GM03348 (cell line): Measurements from ENCODE around the gene LILRB3.
"Not testable (repeated sequence)": the region's sequence is repeated elsewhere in the genome, so short reads cannot be mapped to it uniquely, and the experiment has no call there.

Source experiments
- DNase-seq: peaks from one replicate; pipeline ENCODE4 v3.0.0; 2012; ENCODE audit warnings: low spot score

LILRB3 gene

GRCh38 chr19:54222474-54223276, at the start of gene LILRB3:
Gene LILRB3 (minus strand): TSS chr19:54223007. CDS start chr19:54222976, 31 bp downstream.
- not testable (repeated sequence) for DNase-seq

GRCh38 chr19:54272181-54272580, 49.4 kb upstream of the LILRB3 start:
- not testable (repeated sequence) for DNase-seq

GRCh38 chr19:54271587-54271986, 48.8 kb upstream of the LILRB3 start:
- not testable (repeated sequence) for DNase-seq

- no peak for DNase-seq
Measured at GRCh38 chr19:54271106-54271505, 48.3 kb upstream of the LILRB3 start.

- no peak for DNase-seq
Measured at GRCh38 chr19:54268936-54269335, 46.1 kb upstream of the LILRB3 start.

GRCh38 chr19:54266133-54266532, 43.3 kb upstream of the LILRB3 start:
- peak; percentile 57 for DNase-seq

- no peak for DNase-seq
Measured at GRCh38 chr19:54262470-54262869, 39.7 kb upstream of the LILRB3 start.

GRCh38 chr19:54262066-54262465, 39.3 kb upstream of the LILRB3 start:
- DNase-seq = no peak

GRCh38 chr19:54257116-54257480, 34.3 kb upstream of the LILRB3 start, which contains the start of gene LILRB5:
Gene LILRB5 (minus strand): TSS chr19:54257273. CDS start chr19:54257193, 80 bp downstream.
- no peak for DNase-seq

GRCh38 chr19:54256250-54257115, 33.7 kb upstream of the LILRB3 start:
- no peak for DNase-seq

- DNase-seq = no peak
Measured at GRCh38 chr19:54255105-54255775, 32.4 kb upstream of the LILRB3 start.

GRCh38 chr19:54254195-54254906, 31.5 kb upstream of the LILRB3 start:
- peak; percentile 8 for DNase-seq

GRCh38 chr19:54253331-54254194, 30.8 kb upstream of the LILRB3 start:
- peak; percentile 9 for DNase-seq

GRCh38 chr19:54252845-54253244, 30.0 kb upstream of the LILRB3 start:
- DNase-seq = no peak

- no peak for DNase-seq
Measured at GRCh38 chr19:54252243-54252642, 29.4 kb upstream of the LILRB3 start.

GRCh38 chr19:54248016-54248601, 25.3 kb upstream of the LILRB3 start:
- peak; percentile 7 for DNase-seq

- DNase-seq = no peak
Measured at GRCh38 chr19:54247106-54247930, 24.5 kb upstream of the LILRB3 start.

- DNase-seq = no peak
Measured at GRCh38 chr19:54245936-54246335, 23.1 kb upstream of the LILRB3 start.

- not testable (repeated sequence) for DNase-seq
Measured at GRCh38 chr19:54243809-54244208, 21.0 kb upstream of the LILRB3 start.
